SK-N-SH (cell line): ENCODE data around the gene KCTD21. TPM values are rescaled to one million over a fixed set of nuclear protein-coding genes. Genes with fewer than 3 reads are reported as not detected.

Experiments used
- CTCF ChIA-PET: fragments of 300-600, 350-600 bp; formaldehyde crosslinking; extraction: SDS; loops from one replicate; lab custom pipeline; 2021; lab: Yijun Ruan, JAX
- POLR2A ChIA-PET: fragments of 350-600 bp; sonication (Branson Sonifier 250); formaldehyde crosslinking; extraction: SDS; loops from one replicate; lab custom pipeline; 2020; ENCODE audit warnings: antibody characterized with exemption, inconsistent platforms; lab: Yijun Ruan, JAX
- DNase-seq: peaks from one replicate; pipeline ENCODE4 v3.0.0; 2012
- H2AFZ ChIP-seq: fragments of 200-600 bp; sonication (generic); 2 replicates; pipeline ENCODE4 v1.8.1; 2016; ENCODE audit warnings: antibody characterized with exemption, mild to moderate bottlenecking, low read depth
- H3F3A ChIP-seq: fragments of 200-600 bp; sonication (generic); replicated peaks from 2 replicates; pipeline ENCODE3; 2016; ENCODE audit warnings: antibody characterized with exemption, mild to moderate bottlenecking; ENCODE audit not compliant: insufficient read depth
- H3K27ac ChIP-seq, 2 experiments: fragments of 200-500 bp in 1 of 2; fragments of 200-600 bp in 1 of 2; sonication (Bioruptor generic) in 1 of 2; sonication (generic), shearing (Covaris generic) in 1 of 2; 2 replicates each; pipeline versions ENCODE4 v1.5.1 to v1.6.1; 2014 to 2016; ENCODE audit warnings: low read depth in 2 of 2, inconsistent platforms in 1 of 2, low read length in 1 of 2, mild to moderate bottlenecking in 1 of 2, mixed read lengths in 1 of 2
- H3K27me3 ChIP-seq: fragments of 200-600 bp; sonication (generic), shearing (Covaris generic); 2 replicates; pipeline ENCODE4 v1.6.1; 2016; ENCODE audit warnings: mixed run types; ENCODE audit not compliant: insufficient read depth
- H3K36me3 ChIP-seq, 2 experiments: fragments of 200-500 bp in 1 of 2; fragments of 200-600 bp in 1 of 2; sonication (Bioruptor generic) in 1 of 2; sonication (generic) in 1 of 2; replicated peaks in 1 of 2; 2 replicates each; pipeline versions ENCODE3 to v1.5.1; 2014 to 2016; ENCODE audit warnings: low read length in 1 of 2, mild to moderate bottlenecking in 1 of 2; ENCODE audit not compliant: insufficient read depth in 2 of 2, control insufficient read depth in 1 of 2
- H3K4me1 ChIP-seq, 2 experiments: fragments of 200-500 bp in 1 of 2; fragments of 200-600 bp in 1 of 2; sonication (Bioruptor generic) in 1 of 2; sonication (generic), shearing (Covaris generic) in 1 of 2; 2 replicates each; pipeline versions ENCODE4 v1.5.1 to v1.6.1; 2014 to 2016; ENCODE audit warnings: low read depth in 1 of 2, low read length in 1 of 2, mixed run types in 1 of 2; ENCODE audit not compliant: insufficient read depth in 2 of 2, control insufficient read depth in 1 of 2
- H3K4me2 ChIP-seq: fragments of 200-600 bp; sonication (generic), shearing (Covaris generic); 2 replicates; pipeline ENCODE4 v1.6.1; 2017; ENCODE audit warnings: mixed run types
- H3K4me3 ChIP-seq, 2 experiments: fragments of 200-500 bp in 1 of 2; fragments of 200-600 bp in 1 of 2; sonication (Bioruptor generic) in 1 of 2; sonication (generic), shearing (Covaris generic) in 1 of 2; 2 replicates each; pipeline versions ENCODE4 v1.5.1 to v1.8.1; 2014 to 2016; ENCODE audit warnings: low read depth in 2 of 2, inconsistent platforms in 1 of 2, low read length in 1 of 2, mild to moderate bottlenecking in 1 of 2, mixed read lengths in 1 of 2, moderate library complexity in 1 of 2
- H3K79me2 ChIP-seq: fragments of 200-600 bp; sonication (generic); 2 replicates; pipeline ENCODE4 v1.8.1; 2017; ENCODE audit warnings: mild to moderate bottlenecking; ENCODE audit not compliant: insufficient read depth
- H3K9ac ChIP-seq: fragments of 200-600 bp; sonication (generic); 2 replicates; pipeline ENCODE4 v1.6.1; 2017; ENCODE audit warnings: mixed run types
- H3K9me2 ChIP-seq: fragments of 200-600 bp; sonication (generic); 2 replicates; pipeline ENCODE4 v1.6.1; 2017; ENCODE audit warnings: mixed run types
- H3K9me3 ChIP-seq: fragments of 200-600 bp; sonication (generic); 2 replicates; pipeline ENCODE4 v1.6.1; 2017; ENCODE audit warnings: mixed run types, mild to moderate bottlenecking, moderate library complexity
- H4K20me1 ChIP-seq: fragments of 200-600 bp; sonication (generic); 2 replicates; pipeline ENCODE4 v1.6.1; 2017; ENCODE audit warnings: mild to moderate bottlenecking, mixed run types; ENCODE audit not compliant: insufficient read depth
- EP300 ChIP-seq, 2 experiments: IDR thresholded peaks; 2 replicates each; pipeline versions ENCODE4 v1.4.0 to v1.6.1; 2012; ENCODE audit warnings: borderline replicate concordance in 1 of 2, low read depth in 1 of 2, low read length in 1 of 2
- FOXJ3 ChIP-seq: sonication (generic); formaldehyde crosslinking; IDR thresholded peaks from 2 replicates; pipeline ENCODE4 v1.5.1; 2020; ENCODE audit warnings: mild to moderate bottlenecking, missing genetic modification reagents
- GABPA ChIP-seq: IDR thresholded peaks from 2 replicates; pipeline ENCODE4 v1.4.0; 2012; ENCODE audit warnings: low read depth, mild to moderate bottlenecking
- JUND ChIP-seq: IDR thresholded peaks from 2 replicates; pipeline ENCODE4 v1.4.0; 2012
- MEF2A ChIP-seq: IDR thresholded peaks from 2 replicates; pipeline ENCODE4 v1.4.0; 2012; ENCODE audit warnings: low read depth, borderline replicate concordance
- POLR2AphosphoS5 ChIP-seq: IDR thresholded peaks from 2 replicates; pipeline ENCODE4 v1.6.1; 2012; ENCODE audit warnings: low read depth, low read length
- RAD21 ChIP-seq: IDR thresholded peaks from 2 replicates; pipeline ENCODE4 v1.6.1; 2012; ENCODE audit warnings: mild to moderate bottlenecking, low read length
- RCOR1 ChIP-seq: fragments of 150-350 bp; IDR thresholded peaks from 2 replicates; pipeline ENCODE4 v1.6.1; 2017; ENCODE audit warnings: antibody characterized with exemption, low read length
- RXRA ChIP-seq: IDR thresholded peaks from 2 replicates; pipeline ENCODE4 v1.4.0; 2012; ENCODE audit warnings: low read depth, mild to moderate bottlenecking, borderline replicate concordance
- SMC3 ChIP-seq: IDR thresholded peaks from 2 replicates; pipeline ENCODE4 v1.6.1; 2012; ENCODE audit warnings: low read depth, low read length, improper control_type of control experiment
- TAF1 ChIP-seq: IDR thresholded peaks from 2 replicates; pipeline ENCODE4 v1.6.1; 2012; ENCODE audit warnings: low read depth, mild to moderate bottlenecking, low read length, moderate library complexity, borderline replicate concordance
- TCF12 ChIP-seq: IDR thresholded peaks from 2 replicates; pipeline ENCODE4 v1.4.0; 2012
- TEAD4 ChIP-seq: IDR thresholded peaks from 2 replicates; pipeline ENCODE4 v1.4.0; 2012; ENCODE audit warnings: mild to moderate bottlenecking, borderline replicate concordance; ENCODE audit not compliant: insufficient read depth
- WGBS: methylation state at CpG from one replicate; pipeline ENCODE4 v1.1.6; 2017; ENCODE audit warnings: low lambda C conversion rate; 5-methylcytosine and 5-hydroxymethylcytosine counted together
- polyA plus RNA-seq, 3 experiments: library from polyadenylated mRNA; depleted of rRNA; stranded (reverse); fragments of >200 nt; gene quantifications; 2 replicates each; pipeline ENCODE4 v1.2.3, GENCODE V29; 2012
- TF ChIP-seq, protein P1 (sequence below): IDR thresholded peaks from 2 replicates; pipeline ENCODE4 v1.4.0; 2012; ENCODE audit warnings: low read depth, borderline replicate concordance
- TF ChIP-seq, protein P2 (sequence below): fragments of 200-600 bp; sonication (generic); IDR thresholded peaks from 2 replicates; pipeline ENCODE4 v1.6.1; 2017; ENCODE audit warnings: antibody characterized with exemption, mild to moderate bottlenecking, moderate library complexity
- TF ChIP-seq, protein P3 (sequence below): IDR thresholded peaks from 2 replicates; pipeline ENCODE4; 2012

Gene KCTD21
- polyA plus RNA-seq, 1 of the 3 experiments (the other 2 are of a cell fraction), result 5.0 TPM

DNA sequence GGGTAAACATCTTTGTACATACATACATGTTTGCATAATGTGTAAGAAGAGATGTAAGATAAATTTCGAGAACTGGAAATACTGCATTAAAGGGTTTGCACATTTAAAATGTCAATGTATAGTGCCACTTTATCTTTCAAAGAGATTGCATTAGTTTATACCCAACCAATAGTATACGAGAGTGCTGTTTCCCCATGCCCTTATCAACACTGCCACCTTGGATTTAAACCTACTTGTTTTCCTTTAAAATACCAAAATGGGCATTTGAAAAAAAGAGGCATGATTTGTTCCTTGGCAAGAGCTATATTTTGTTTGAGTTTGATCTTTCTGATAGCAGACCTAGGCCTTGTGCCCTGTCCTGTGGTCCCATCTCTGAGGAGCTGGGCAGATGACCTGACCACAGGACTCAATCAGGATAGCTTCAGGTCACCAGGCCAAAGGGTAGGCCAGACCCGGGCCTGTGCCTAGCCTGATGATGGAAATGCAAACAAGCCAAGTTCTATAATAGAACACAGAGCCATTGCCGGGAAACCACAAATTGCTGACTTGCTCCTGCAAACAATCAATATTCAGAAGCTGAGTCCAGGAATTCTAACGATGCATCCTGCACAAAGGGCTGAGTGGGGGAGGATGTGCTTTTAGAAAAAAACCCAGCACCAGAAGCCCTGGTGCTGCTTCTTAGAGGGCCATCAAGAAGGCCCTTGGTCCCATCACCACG, 32.1 kb downstream of the KCTD21 start:
- H3K4me1 ChIP-seq, result peaks cover 0 to 8% of the 10 kb centered on the region in 2 experiments; a peak in 1 of 4 replicates
- CTCF ChIA-PET, result interaction anchor here (0.6 kb wide), 1 partner anchor 176 kb away, joined by 3 read pairs; no protein-coding TSS in a partner anchor

More for the DNA sequence above, 32.1 kb downstream of the KCTD21 start:
- Histone ChIP-seq H4K20me1 (no peaks in the 10 kb centered on the region), H3K36me3 (no peaks in the 10 kb centered on the region), H3K27me3 (no peaks in the 10 kb centered on the region), H3K4me3 (no peak overlapping the region), H3F3A (no peaks in the 10 kb centered on the region), H3K9me3 (no peaks in the 10 kb centered on the region), H2AFZ (no peak overlapping the region)
- no peak for DNase-seq
- POLR2A ChIA-PET, result no interaction called here
- TF ChIP-seq EP300 (IDR thresholded peaks at IDR 0.05; ENCODE audit: borderline replicate concordance in 1 of 2, low read depth in 1 of 2, low read length in 1 of 2) (no peak), RAD21 (no peak), MEF2A (no peak), RXRA (no peak), JUND (no peak), POLR2AphosphoS5 (no peak), FOXJ3 (CRISPR knock-in tag) (no peak), GABPA (no peak), SMC3 (no peak), RCOR1 (no peak), TCF12 (peak; percentile 39; the same call in 1 of the 2 replicates), TEAD4 (no peak), TAF1 (no peak)
- TF ChIP-seq, protein P1, sequence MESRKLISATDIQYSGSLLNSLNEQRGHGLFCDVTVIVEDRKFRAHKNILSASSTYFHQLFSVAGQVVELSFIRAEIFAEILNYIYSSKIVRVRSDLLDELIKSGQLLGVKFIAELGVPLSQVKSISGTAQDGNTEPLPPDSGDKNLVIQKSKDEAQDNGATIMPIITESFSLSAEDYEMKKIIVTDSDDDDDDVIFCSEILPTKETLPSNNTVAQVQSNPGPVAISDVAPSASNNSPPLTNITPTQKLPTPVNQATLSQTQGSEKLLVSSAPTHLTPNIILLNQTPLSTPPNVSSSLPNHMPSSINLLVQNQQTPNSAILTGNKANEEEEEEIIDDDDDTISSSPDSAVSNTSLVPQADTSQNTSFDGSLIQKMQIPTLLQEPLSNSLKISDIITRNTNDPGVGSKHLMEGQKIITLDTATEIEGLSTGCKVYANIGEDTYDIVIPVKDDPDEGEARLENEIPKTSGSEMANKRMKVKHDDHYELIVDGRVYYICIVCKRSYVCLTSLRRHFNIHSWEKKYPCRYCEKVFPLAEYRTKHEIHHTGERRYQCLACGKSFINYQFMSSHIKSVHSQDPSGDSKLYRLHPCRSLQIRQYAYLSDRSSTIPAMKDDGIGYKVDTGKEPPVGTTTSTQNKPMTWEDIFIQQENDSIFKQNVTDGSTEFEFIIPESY, result no peak
- TF ChIP-seq, protein P2, sequence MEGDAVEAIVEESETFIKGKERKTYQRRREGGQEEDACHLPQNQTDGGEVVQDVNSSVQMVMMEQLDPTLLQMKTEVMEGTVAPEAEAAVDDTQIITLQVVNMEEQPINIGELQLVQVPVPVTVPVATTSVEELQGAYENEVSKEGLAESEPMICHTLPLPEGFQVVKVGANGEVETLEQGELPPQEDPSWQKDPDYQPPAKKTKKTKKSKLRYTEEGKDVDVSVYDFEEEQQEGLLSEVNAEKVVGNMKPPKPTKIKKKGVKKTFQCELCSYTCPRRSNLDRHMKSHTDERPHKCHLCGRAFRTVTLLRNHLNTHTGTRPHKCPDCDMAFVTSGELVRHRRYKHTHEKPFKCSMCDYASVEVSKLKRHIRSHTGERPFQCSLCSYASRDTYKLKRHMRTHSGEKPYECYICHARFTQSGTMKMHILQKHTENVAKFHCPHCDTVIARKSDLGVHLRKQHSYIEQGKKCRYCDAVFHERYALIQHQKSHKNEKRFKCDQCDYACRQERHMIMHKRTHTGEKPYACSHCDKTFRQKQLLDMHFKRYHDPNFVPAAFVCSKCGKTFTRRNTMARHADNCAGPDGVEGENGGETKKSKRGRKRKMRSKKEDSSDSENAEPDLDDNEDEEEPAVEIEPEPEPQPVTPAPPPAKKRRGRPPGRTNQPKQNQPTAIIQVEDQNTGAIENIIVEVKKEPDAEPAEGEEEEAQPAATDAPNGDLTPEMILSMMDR, result no peak
- TF ChIP-seq, protein P3, sequence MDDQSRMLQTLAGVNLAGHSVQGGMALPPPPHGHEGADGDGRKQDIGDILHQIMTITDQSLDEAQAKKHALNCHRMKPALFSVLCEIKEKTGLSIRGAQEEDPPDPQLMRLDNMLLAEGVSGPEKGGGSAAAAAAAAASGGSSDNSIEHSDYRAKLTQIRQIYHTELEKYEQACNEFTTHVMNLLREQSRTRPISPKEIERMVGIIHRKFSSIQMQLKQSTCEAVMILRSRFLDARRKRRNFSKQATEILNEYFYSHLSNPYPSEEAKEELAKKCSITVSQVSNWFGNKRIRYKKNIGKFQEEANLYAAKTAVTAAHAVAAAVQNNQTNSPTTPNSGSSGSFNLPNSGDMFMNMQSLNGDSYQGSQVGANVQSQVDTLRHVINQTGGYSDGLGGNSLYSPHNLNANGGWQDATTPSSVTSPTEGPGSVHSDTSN, result peak; percentile 4; the same call in 1 of the 2 replicates
- TF ChIP-seq, all 33 proteins: peak for 2
- WGBS, result 66% methylated on average over 6 of the region's 6 CpGs
- H3K4me2 ChIP-seq, result no peak overlapping the region
- no peaks in the 10 kb centered on the region for H3K9me2 ChIP-seq
- no peak overlapping the region for H3K27ac ChIP-seq
- H3K79me2 ChIP-seq, result no peaks in the 10 kb centered on the region
- H3K9ac ChIP-seq, result no peak overlapping the region
